GM19025 (cell line): ENCODE results near the gene SRCAP.

Experiments
- ATAC-seq: cut with Tn5 transposase; IDR thresholded peaks from one replicate; pipeline ENCODE4 v1.9.1; 2021; ENCODE audit warnings: mild to moderate bottlenecking, low read depth, moderate library complexity; ENCODE audit not compliant: unreplicated experiment

SRCAP gene

DNA sequence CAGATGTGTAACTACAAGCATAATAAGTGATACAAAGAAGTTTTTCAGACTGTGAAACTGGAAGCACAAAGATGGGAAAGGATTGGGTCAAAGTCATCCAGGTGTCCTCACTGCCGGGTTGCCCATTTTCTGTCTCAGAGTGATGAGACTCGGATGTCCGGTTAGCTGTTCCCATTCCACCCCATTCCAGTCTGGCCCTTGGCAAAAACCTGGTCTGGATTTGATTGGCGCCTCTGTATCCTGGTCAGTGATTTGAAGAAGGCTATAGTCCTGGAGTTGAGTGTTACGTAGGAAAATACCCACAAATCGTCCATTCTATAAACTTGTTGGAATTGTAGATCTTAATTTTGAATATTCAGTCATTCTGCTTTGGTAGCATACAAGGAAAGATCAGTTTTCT is 29.4 kb downstream of the SRCAP start:
- ATAC-seq = no peak

DNA sequence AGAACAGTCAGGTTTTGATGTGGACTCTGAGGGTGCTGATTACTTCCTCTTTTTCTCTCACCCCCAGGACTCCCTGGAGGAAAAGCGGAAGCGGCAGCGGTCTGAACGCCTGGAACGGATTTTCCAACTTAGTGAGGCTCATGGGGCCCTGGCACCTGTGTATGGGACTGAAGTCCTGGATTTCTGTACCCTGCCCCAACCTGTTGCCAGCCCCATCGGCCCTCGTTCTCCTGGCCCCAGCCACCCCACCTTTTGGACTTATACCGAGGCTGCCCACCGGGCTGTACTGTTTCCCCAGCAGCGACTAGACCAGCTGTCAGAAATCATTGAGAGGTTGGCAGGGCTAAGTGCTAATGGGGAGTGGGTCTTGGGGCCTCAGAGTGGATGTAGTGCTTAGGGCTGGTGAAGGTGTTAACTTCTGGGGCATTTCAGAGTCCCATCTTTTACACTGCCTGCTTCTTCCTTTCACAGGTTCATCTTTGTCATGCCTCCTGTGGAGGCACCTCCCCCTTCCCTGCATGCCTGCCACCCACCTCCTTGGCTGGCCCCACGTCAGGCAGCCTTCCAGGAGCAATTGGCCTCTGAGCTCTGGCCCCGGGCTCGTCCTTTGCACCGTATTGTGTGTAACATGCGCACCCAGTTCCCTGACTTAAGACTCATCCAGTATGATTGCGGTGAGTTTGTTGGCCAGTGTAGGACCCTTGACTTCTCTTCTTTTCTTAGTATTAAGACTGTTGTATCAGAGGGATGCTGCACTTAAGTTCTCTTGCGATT is 30.1 kb downstream of the SRCAP start:
- no peak for ATAC-seq

DNA sequence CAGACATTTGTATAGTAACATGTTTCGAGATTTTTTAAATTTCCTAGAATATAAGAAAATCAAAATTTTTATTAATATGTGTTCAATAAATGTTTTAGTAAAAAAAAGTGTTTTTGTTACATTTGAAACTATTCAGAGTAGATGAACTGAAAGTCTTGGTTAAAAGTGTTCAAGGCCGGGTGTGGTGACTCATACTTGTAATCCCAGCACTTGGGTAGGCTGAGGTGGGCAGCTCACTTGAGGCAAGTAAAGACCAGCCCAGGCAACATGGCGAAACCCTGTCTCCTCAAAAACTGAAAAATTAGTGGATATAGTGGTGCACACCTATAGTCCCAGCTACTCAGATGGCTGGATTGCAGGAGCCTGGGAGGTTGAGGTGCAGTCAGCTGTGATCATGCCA is 32.4 kb downstream of the SRCAP start:
- no peak for ATAC-seq

DNA sequence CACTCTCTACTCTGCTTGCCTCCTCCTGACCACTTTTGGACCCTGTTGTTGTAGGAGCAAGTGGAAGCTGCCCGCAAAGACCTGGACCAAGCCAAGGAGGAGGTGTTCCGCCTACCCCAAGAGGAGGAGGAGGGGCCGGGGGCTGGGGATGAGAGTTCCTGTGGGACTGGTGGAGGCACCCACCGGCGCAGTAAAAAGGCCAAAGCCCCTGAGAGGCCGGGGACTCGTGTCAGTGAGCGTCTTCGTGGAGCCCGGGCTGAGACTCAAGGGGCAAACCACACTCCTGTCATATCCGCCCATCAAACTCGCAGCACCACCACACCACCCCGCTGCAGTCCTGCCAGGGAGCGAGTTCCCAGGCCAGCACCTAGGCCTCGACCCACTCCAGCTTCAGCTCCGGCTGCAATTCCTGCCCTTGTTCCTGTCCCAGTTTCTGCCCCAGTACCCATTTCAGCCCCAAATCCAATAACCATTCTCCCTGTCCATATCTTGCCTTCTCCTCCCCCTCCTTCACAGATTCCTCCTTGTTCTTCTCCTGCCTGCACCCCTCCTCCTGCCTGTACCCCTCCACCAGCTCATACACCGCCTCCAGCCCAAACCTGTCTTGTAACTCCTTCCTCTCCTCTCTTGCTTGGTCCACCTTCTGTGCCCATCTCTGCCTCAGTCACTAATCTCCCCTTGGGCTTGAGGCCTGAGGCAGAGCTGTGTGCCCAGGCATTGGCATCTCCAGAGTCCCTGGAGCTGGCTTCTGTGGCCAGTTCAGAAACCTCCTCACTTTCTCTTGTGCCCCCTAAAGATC is 38.2 kb downstream of the SRCAP start:
- ATAC-seq = no peak

DNA sequence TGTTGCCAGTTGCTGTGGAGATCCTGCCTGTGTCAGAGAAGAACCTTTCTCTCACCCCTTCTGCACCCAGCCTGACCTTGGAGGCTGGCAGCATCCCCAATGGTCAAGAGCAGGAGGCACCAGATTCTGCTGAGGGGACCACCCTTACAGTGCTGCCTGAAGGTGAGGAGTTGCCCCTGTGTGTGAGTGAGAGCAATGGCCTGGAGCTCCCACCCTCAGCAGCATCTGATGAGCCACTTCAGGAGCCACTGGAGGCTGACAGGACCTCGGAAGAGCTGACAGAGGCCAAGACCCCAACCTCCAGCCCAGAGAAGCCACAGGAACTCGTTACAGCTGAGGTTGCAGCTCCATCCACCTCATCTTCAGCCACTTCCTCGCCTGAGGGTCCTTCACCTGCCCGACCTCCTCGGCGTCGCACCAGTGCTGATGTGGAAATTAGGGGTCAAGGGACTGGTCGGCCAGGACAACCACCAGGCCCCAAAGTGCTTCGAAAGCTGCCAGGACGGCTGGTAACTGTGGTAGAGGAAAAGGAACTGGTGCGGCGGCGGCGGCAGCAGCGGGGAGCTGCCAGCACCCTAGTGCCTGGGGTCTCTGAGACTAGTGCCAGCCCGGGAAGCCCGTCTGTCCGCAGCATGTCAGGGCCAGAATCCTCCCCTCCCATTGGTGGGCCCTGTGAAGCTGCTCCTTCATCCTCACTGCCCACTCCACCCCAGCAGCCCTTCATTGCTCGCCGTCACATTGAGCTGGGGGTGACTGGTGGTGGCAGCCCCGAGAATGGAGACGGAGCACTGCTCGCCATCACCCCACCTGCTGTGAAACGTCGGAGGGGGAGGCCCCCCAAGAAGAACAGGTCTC is 39.0 kb downstream of the SRCAP start:
- no peak for ATAC-seq

DNA sequence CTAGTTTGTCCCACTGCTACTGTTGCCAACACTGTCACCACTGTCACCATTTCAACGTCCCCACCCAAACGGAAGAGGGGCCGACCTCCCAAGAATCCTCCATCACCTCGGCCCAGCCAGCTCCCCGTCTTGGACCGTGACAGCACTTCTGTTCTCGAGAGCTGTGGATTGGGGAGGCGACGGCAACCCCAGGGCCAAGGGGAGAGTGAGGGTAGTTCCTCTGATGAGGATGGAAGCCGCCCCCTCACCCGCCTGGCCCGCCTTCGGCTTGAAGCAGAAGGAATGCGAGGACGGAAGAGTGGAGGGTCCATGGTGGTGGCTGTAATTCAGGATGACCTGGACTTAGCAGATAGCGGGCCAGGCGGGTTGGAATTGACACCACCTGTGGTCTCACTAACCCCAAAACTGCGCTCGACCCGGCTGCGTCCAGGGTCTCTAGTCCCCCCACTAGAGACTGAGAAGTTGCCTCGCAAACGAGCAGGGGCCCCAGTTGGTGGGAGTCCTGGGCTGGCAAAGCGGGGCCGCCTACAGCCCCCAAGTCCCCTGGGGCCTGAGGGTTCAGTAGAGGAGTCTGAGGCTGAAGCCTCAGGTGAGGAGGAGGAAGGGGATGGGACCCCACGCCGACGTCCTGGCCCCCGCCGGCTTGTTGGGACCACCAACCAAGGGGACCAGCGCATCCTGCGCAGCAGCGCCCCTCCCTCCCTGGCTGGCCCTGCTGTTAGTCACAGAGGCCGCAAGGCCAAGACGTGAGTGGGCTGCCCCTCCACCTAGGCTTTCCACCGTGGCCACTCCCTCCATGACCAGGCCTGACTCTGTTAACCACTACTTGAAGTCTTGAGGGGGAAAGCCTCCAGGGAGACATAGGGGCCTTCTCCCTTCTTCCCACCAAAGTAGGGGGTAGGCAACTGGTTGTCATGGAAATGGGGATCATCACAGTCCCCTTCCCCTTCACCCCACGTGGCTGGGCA is 40.3 kb downstream of the SRCAP start:
- no peak for ATAC-seq

DNA sequence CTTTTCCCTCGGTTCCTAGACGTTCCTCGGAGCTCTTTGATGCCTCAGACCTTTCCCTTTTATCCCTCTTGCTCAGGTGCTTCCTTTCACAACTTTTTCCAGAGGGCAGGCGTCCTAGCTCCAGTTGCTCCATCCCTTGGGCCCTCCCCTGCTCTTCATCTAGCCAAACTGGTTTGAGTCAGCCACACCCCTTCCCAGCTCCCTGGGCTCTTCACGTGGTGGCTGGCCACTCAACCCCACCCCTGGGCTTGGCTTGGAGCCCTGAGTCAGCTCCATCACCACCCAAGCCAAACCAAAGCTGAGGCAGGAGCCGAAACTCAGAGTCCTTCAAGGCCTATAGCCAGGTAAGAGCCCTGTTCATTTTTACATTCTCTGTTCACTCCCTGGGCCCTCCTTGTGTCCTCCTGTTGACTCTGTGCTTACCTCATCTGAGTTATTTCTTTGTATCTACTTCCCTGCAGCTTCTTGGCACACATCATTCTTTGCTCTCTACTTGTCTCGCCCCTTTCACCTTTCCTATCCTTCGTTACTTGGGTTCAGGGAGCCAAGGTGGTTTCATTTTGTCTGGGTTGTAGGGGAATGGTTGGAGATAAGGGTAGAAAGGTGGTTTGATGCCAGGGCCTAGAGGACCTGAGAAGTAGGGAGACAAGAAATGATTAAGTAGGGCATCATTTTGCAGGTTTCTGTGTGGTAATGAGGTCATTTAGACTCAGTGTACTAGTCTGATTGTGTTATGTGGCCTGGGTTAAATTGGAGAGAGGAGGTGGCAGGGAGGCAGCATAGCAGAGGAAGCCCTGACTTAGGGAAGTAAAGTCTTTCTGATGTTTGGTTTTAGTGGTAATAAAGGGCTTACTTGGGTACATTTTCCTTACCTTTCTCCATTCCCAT is 41.6 kb downstream of the SRCAP start:
- ATAC-seq = no peak

DNA sequence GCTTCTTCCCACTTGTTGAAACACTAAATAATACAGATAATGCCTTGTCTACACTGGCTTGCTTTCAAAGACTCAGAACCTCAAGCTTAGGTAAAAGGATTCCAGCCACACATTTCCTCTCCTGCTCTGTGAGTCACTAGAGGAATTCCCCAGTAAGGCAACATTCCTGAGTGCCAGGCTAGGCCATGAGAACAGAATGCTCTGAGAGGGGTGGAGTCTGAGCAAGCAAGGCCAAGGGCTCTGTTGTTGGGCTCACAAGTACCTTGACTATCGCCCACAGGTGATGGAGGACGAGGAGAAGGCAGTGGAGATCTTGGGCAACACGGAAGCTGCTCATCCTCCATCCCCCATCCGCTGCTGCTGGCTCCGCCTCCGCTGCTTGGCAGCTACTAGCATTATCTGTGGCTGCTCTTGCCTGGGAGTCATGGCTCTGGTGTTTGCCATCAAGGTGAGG is 42.5 kb downstream of the SRCAP start:
- ATAC-seq = no peak

DNA sequence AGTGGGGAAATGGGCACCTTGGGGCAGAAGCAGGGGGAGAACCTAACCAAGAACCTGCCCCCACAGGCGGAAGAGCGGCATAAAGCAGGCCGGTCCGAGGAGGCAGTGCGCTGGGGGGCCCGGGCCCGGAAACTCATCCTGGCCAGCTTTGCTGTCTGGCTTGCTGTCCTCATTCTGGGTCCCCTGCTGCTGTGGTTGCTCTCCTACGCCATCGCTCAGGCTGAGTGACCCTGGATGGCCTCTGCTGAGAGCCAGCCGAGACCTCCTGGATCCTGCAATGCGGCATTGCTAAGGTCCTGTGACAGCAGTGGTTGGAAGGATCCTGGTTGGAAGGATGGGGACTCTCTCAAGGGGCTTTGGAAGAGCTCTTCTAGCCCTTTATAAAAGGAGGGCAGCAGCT is 44.7 kb downstream of the SRCAP start:
- ATAC-seq = no peak

DNA sequence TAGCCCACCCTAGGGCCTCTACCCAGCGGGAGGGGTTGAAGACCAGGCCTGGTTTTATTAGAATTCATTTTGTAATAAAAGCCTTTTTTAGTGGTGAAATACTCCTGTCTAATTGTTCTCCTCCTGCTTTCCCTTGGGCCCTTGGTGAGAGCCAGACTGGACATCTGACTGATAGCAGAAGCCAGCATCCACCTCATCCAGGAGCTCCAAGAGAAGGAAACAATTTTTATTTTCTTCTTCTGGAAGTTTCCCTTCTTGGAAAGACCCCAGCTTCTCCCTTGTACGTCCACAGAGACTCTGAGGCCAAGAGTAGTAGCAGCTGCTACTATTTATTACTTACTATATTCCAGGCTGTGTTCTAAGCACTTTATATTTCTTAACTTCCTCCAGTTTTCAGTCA is 45.2 kb downstream of the SRCAP start:
- ATAC-seq = no peak

DNA sequence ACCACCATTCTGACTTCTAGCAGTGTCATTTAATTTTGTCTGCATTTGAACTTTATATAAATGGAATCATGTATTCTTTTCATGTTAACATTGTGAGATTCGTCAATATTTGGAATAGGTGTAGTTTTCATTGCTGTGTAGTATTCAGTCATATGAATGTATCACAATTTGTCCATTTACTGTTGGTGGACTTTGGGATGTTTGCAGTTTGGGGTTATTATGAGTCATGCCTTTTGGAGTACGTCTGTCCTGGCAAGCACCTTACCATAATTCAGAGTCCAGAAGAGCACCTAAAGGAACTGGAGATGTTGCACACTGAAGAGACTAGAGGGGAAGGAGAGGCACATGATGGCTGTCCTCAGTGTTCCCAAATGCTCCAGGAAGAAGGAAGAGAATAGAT is 46.1 kb downstream of the SRCAP start:
- no peak for ATAC-seq

DNA sequence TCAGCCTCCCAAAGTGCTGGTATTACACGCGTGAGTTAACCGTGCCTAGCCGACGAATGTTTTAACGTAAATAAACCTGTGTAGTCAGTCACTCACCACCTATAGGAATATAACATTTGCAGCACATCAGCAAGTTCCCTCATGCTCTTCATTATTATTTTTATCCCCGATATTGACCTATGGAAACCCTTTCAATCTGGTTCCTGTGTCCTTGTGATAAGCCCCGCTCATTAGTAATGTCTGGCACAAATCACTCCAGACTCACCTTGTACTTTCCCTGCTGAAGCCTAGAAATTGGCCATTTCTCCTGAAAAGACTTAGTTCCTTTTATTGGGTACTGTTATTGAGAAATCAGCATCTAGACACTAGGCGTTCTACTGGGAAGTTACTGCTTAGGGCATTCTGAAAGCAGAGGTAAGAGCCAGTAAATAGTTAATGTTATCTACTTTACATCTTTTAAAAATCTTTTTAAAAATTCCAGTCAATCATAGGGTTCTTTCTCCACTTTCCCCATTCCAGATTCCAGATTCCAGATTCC is 47.7 kb downstream of the SRCAP start:
- ATAC-seq = no peak

DNA sequence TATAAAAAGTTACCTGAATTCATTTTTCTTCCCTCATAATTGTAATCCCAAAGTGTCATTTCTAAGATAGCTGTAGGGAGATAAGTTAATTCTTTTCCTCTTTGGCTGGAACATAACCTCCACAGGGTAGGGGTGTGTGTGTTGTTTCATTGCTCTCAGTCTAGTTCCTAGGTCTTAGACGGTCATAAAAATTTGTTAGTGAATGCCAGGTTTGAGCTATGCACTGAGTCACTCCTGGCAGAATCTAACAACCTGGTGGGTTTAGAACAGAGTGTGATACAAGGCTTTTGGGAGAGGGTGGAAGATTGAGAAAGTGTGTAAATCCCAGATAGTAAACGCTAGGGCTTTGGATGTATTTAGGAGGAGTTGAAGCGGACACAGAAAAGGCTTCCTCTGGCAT is 48.4 kb downstream of the SRCAP start:
- ATAC-seq = no peak

DNA sequence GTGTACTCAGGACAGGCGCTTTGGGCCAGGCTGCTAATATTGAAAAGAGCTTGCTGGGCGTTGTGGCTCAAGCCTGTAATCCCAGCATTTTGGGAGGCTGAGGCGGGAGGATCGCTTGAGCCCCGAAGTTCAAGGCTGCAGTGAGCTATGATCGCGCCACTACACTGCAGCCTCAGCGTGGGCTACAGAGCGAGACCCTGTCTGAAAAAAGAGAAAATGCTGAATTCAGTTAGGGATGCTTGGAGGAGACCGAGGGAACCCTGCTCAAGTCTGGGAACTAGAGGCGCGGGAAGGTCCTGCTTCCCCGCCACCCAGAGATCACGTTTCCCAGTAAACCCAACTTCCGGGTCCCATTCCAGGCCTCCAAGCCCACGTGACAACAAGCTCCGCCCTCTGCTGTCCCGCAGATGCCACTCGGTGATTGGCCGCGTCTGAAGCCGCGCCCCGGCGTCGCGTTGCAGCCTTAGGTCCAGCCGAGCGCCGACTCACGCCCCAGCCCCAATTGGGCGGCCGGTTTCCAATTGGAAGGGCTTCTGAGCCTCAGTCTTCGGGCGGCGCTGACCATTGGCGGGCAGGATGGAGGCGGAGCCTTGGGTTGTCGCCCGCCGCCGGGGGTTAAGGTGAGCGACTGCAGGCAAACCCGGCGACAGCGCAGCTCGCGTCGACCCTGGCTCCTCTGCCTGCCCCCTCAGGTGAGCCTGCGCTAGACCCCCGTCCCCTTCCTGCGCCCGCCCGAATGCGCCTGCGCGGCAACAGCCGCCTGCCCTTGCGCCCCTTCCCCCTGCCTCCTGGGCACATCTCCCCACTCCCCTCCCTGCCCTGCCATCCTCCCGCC is 49.0 kb downstream of the SRCAP start, which contains the start of gene PHKG2:
Gene PHKG2, plus strand, starts transcription at position 627 of the 835 bp plus-strand sequence. CDS start 396 bp downstream, outside the sequence.
- peak; percentile 97 for ATAC-seq

DNA sequence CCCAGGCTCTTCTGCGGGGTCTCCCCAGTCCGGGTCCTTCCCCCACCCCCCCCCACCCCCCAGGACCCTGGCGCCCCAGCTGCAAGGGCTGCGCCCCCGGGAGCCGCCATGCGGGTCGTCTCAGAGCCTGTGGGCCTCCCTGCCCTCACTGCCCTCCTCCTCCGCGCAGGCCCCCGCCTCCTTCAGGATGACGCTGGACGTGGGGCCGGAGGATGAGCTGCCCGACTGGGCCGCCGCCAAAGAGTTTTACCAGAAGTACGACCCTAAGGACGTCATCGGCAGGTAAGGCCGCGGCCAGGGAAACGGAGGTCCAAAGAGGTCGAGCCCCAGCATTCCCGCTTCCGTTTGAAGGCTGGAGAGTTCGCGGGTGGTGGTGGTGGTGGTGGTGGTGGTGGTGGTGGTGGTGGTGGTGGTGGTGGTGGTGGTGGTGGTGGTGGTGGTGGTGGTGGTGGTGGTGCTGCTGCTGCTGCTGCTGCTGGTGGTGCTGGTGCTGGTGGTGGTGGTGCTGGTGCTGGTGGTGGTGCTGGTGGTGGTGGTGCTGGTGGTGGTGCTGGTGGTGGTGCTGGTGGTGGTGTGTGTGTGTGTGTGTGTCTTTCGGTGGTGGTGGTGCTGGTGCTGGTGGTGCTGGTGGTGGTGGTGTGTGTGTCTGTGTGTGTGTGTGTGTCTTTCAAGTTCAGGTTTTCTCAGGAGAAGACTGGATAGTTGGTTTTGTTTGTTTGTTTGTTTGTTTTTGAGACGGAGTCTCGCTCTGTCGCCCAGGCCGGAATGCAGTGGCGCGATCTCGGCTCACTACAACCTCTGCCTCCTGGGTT is 49.9 kb downstream of the SRCAP start:
- no peak for ATAC-seq

DNA sequence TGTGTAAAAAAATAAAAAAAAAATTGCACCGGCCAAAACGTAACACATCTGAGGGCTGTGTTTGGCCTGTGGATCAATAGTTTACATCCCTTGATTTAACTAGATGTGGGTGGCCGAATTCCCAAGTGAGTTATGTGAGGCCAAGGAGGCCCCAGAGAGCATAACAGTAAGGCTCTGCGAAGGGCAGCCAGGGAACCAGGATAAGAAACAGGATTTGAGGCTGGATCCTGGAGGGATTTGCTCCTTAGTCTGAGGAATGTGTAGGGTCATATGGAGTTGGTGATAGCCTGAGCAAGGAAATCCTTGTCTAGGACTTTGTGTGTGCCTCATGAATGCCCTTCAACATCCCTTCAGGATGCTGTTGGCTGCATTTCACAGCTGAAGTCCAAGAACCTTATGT is 51.2 kb downstream of the SRCAP start:
- ATAC-seq = no peak
